ENCODE measurements around the gene SNAPC2.

DNA sequence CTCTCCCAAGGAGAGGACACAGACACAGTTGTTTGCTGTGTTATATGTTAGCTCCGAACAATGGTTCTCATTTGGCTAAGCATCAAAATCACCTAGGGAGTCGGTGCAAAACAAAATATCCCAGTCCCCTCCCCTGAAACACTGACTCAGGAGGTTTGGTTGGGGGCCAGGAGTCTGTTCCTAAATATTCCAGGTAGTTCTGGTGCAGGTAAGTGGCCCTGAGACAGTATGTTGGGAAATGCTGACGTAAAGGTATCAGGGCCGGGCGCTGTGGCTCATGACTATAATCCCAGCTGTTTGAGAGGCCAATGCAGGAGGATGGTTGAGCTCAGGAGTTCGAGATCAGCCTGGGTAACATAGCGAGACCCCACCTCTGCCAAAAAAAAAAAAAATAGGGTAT lies 18.8 kb upstream of the SNAPC2 start:
- TF ChIP-seq, protein P1, sequence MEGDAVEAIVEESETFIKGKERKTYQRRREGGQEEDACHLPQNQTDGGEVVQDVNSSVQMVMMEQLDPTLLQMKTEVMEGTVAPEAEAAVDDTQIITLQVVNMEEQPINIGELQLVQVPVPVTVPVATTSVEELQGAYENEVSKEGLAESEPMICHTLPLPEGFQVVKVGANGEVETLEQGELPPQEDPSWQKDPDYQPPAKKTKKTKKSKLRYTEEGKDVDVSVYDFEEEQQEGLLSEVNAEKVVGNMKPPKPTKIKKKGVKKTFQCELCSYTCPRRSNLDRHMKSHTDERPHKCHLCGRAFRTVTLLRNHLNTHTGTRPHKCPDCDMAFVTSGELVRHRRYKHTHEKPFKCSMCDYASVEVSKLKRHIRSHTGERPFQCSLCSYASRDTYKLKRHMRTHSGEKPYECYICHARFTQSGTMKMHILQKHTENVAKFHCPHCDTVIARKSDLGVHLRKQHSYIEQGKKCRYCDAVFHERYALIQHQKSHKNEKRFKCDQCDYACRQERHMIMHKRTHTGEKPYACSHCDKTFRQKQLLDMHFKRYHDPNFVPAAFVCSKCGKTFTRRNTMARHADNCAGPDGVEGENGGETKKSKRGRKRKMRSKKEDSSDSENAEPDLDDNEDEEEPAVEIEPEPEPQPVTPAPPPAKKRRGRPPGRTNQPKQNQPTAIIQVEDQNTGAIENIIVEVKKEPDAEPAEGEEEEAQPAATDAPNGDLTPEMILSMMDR (IDR thresholded peaks at IDR 0.05; ENCODE audit: low read length), result no peak
- TF ChIP-seq EZH2 (IDR thresholded peaks at IDR 0.05; ENCODE audit: borderline replicate concordance, low read length), result no peak
